HCT116 (cell line): ENCODE data around the gene ITGAD. TPM values are rescaled to one million over a fixed set of nuclear protein-coding genes. Genes with fewer than 3 reads are reported as not detected.

Experiments
- ATAC-seq: fragments of 200-7000 bp; cut with Tn5 transposase; 2 replicates; pipeline ENCODE4 v1.9.1; 2020; ENCODE audit warnings: mild to moderate bottlenecking, moderate library complexity
- BruUV-seq: library from RNA; stranded (reverse); fragments of 400-500 nt; replicated peaks from 2 replicates; lab custom pipeline; 2021; lab: Mats Ljungman, UMichigan
- CTCF ChIA-PET: fragments of 300-600 bp; sonication (Branson Sonifier 250); formaldehyde crosslinking; loops from one replicate; lab custom pipeline; 2021; ENCODE audit warnings: antibody characterized with exemption; lab: Charles Lee
- POLR2A ChIA-PET: fragments of 300-600, 350-600 bp; sonication (Branson Sonifier 250); formaldehyde crosslinking; loops from one replicate; lab custom pipeline; 2021; ENCODE audit warnings: antibody characterized with exemption; lab: Charles Lee
- RAD21 ChIA-PET, 2 experiments: fragments of 300-600 bp; sonication (Branson Sonifier 250); formaldehyde crosslinking; loops; one replicate each; lab custom pipeline; 2023; ENCODE audit warnings: low total read pairs in 2 of 2; ENCODE audit not compliant: uncharacterized antibody in 2 of 2, unreplicated experiment in 2 of 2, low non-redundant PET in 1 of 2; lab: Charles Lee
- DNase-seq: peaks from one replicate; pipeline ENCODE4 v3.0.0-alpha.2; 2010; ENCODE audit warnings: low read depth, low spot score
- H2AFZ ChIP-seq: fragments of 200-600 bp; shearing (Covaris generic), sonication (generic); 2 replicates; pipeline ENCODE4 v1.6.1; 2017; ENCODE audit warnings: low read depth, mixed run types, mixed read lengths, antibody characterized with exemption, low read length; ENCODE audit not compliant: poor library complexity, severe bottlenecking
- H3K27ac ChIP-seq: 2 replicates; pipeline ENCODE4 v1.5.1; 2012; ENCODE audit warnings: low read depth, low read length
- H3K27me3 ChIP-seq: fragments of 200-600 bp; sonication (generic); 2 replicates; pipeline ENCODE4 v1.6.1; 2016; ENCODE audit warnings: mixed run types, low read length, mixed read lengths; ENCODE audit not compliant: insufficient read depth
- H3K36me3 ChIP-seq, 2 experiments: fragments of 200-500 bp in 1 of 2; fragments of 200-600 bp in 1 of 2; sonication (Bioruptor generic) in 1 of 2; sonication (generic) in 1 of 2; 2 replicates each; pipeline versions ENCODE4 v1.5.1 to v1.6.1; 2014 to 2016; ENCODE audit warnings: low read length in 2 of 2, inconsistent platforms in 1 of 2, mixed read lengths in 1 of 2, mixed run types in 1 of 2; ENCODE audit not compliant: insufficient read depth in 2 of 2, control insufficient read depth in 1 of 2
- H3K4me1 ChIP-seq, 2 experiments: fragments of 200-600 bp in 1 of 2; sonication (generic) in 1 of 2; 2 replicates each; pipeline versions ENCODE4 v1.5.1 to v1.6.1; 2012 to 2017; ENCODE audit warnings: low read length in 2 of 2, inconsistent platforms in 1 of 2, mild to moderate bottlenecking in 1 of 2, mixed read lengths in 1 of 2, mixed run types in 1 of 2, moderate library complexity in 1 of 2; ENCODE audit not compliant: insufficient read depth in 2 of 2, control insufficient read depth in 1 of 2
- H3K4me2 ChIP-seq: fragments of 200-600 bp; sonication (generic); 2 replicates; pipeline ENCODE4 v1.6.1; 2017; ENCODE audit warnings: mixed run types, low read length, mixed read lengths
- H3K4me3 ChIP-seq, 2 experiments: fragments of 200-600 bp in 1 of 2; sonication (generic) in 1 of 2; replicated peaks in 1 of 2; 2 replicates each; pipeline ENCODE4 v1.5.1; 2011 to 2016; ENCODE audit warnings: low read length in 2 of 2, control low read depth in 1 of 2, low read depth in 1 of 2, mild to moderate bottlenecking in 1 of 2, mixed read lengths in 1 of 2, mixed run types in 1 of 2
- H3K79me2 ChIP-seq: fragments of 200-600 bp; sonication (generic); 2 replicates; pipeline ENCODE4 v1.6.1; 2017; ENCODE audit warnings: mild to moderate bottlenecking, mixed run types, low read length, moderate library complexity, mixed read lengths; ENCODE audit not compliant: insufficient read depth
- H3K9ac ChIP-seq: fragments of 200-600 bp; sonication (generic); 2 replicates; pipeline ENCODE4 v1.6.1; 2016; ENCODE audit warnings: low read length, mixed read lengths
- H3K9me2 ChIP-seq: fragments of 200-600 bp; sonication (generic), shearing (Covaris generic); 2 replicates; pipeline ENCODE4 v1.6.1; 2017; ENCODE audit warnings: mixed run types, mild to moderate bottlenecking, moderate library complexity; ENCODE audit not compliant: insufficient read depth
- H3K9me3 ChIP-seq, 2 experiments: fragments of 200-500 bp in 1 of 2; fragments of 200-600 bp in 1 of 2; sonication (Bioruptor generic) in 1 of 2; sonication (generic) in 1 of 2; 2 replicates each; pipeline ENCODE4 v1.6.1; 2014 to 2017; ENCODE audit warnings: low read length in 2 of 2, mixed read lengths in 2 of 2, inconsistent platforms in 1 of 2, low read depth in 1 of 2, mild to moderate bottlenecking in 1 of 2, mixed run types in 1 of 2, moderate library complexity in 1 of 2; ENCODE audit not compliant: control insufficient read depth in 1 of 2, insufficient read depth in 1 of 2
- H4K20me1 ChIP-seq: fragments of 200-600 bp; sonication (generic), shearing (Covaris generic); 2 replicates; pipeline ENCODE4 v1.6.1; 2017; ENCODE audit warnings: mixed run types, mild to moderate bottlenecking, moderate library complexity; ENCODE audit not compliant: insufficient read depth
- CEBPB ChIP-seq: IDR thresholded peaks from 2 replicates; pipeline ENCODE4 v1.6.1; 2012; ENCODE audit warnings: low read depth
- EZH2phosphoT487 ChIP-seq: fragments of 200-600 bp; IDR thresholded peaks from 2 replicates; pipeline ENCODE4 v1.6.1; 2018; ENCODE audit warnings: antibody characterized with exemption, borderline replicate concordance
- JUND ChIP-seq: IDR thresholded peaks from 2 replicates; pipeline ENCODE4 v1.6.1; 2012
- MAX ChIP-seq: IDR thresholded peaks from 2 replicates; pipeline ENCODE4 v1.6.1; 2012
- POLR2AphosphoS5 ChIP-seq: IDR thresholded peaks from 2 replicates; pipeline ENCODE4 v1.6.1; 2011; ENCODE audit warnings: mild to moderate bottlenecking, low read depth, low read length, moderate library complexity
- RAD21 ChIP-seq: IDR thresholded peaks from 2 replicates; pipeline ENCODE4 v1.6.1; 2012; ENCODE audit warnings: low read depth, mild to moderate bottlenecking
- REST ChIP-seq: IDR thresholded peaks from 2 replicates; pipeline ENCODE4 v1.6.1; 2012; ENCODE audit warnings: low read depth
- SIN3A ChIP-seq: IDR thresholded peaks from 2 replicates; pipeline ENCODE4 v1.6.1; 2012; ENCODE audit warnings: low read depth
- SP1 ChIP-seq: IDR thresholded peaks from 2 replicates; pipeline ENCODE4 v1.6.1; 2012; ENCODE audit warnings: low read depth
- TCF7L2 ChIP-seq: IDR thresholded peaks from 2 replicates; pipeline ENCODE4 v1.7.0; 2011; ENCODE audit warnings: borderline replicate concordance, inconsistent platforms; ENCODE audit not compliant: insufficient read depth, insufficient read length; ENCODE audit errors: extremely low read depth
- ZNF274 ChIP-seq: fragments of 200-500 bp; sonication (Bioruptor generic); IDR thresholded peaks from 2 replicates; pipeline ENCODE4 v1.6.1; 2014; ENCODE audit warnings: mild to moderate bottlenecking, low read depth, low read length, inconsistent platforms
- intact Hi-C: fragments of 100-400 bp; cut with micrococcal nuclease; formaldehyde crosslinking; loops from 2 replicates; pipeline ENCODE4 v1.10.0; 2022
- total RNA-seq: library from RNA; stranded (reverse); gene quantifications from one replicate; pipeline ENCODE4 v1.2.1, GENCODE V29; 2021; ENCODE audit not compliant: unreplicated experiment
- TF ChIP-seq, protein P1 (sequence below): IDR thresholded peaks from 2 replicates; pipeline ENCODE4 v1.6.1; 2011; ENCODE audit warnings: mild to moderate bottlenecking, low read length, moderate library complexity; ENCODE audit not compliant: insufficient replicate concordance; ENCODE audit errors: extremely low read depth

Gene ITGAD
- total RNA-seq, 1 experiment from 2014 or later: 0.12 TPM

GRCh38 chr16:31423801-31424200 lies 30.7 kb downstream of the ITGAD start:
- Histone ChIP-seq H3K4me2 (no peak overlapping the region), H3K4me1 (no peaks in the 10 kb centered on the region), H3K27ac (no peak overlapping the region), H3K9me2 (no peaks in the 10 kb centered on the region), H3K79me2 (no peaks in the 10 kb centered on the region), H2AFZ (no peak overlapping the region), H3K9ac (no peak overlapping the region), H3K9me3 (no peaks in the 10 kb centered on the region), H3K27me3 (peaks cover 9% of the 10 kb centered on the region; the same call in 1 of the 2 replicates), H3K36me3 (no peaks in the 10 kb centered on the region), H3K4me3 (no peak overlapping the region), H4K20me1 (no peaks in the 10 kb centered on the region)
- TF ChIP-seq REST: no peak
- TF ChIP-seq MAX: no peak
- TF ChIP-seq ZNF274: no peak
- no peak for TF ChIP-seq SIN3A
- no peak for TF ChIP-seq SP1
- TF ChIP-seq CEBPB: no peak
- TF ChIP-seq POLR2AphosphoS5: no peak
- no peak for TF ChIP-seq TCF7L2
- no peak for TF ChIP-seq JUND
- TF ChIP-seq EZH2phosphoT487: no peak
- TF ChIP-seq, protein P1, sequence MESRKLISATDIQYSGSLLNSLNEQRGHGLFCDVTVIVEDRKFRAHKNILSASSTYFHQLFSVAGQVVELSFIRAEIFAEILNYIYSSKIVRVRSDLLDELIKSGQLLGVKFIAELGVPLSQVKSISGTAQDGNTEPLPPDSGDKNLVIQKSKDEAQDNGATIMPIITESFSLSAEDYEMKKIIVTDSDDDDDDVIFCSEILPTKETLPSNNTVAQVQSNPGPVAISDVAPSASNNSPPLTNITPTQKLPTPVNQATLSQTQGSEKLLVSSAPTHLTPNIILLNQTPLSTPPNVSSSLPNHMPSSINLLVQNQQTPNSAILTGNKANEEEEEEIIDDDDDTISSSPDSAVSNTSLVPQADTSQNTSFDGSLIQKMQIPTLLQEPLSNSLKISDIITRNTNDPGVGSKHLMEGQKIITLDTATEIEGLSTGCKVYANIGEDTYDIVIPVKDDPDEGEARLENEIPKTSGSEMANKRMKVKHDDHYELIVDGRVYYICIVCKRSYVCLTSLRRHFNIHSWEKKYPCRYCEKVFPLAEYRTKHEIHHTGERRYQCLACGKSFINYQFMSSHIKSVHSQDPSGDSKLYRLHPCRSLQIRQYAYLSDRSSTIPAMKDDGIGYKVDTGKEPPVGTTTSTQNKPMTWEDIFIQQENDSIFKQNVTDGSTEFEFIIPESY: no peak
- TF ChIP-seq RAD21: no peak
- DNase-seq (no peak), ATAC-seq (no peak)
- no TSS peak for BruUV-seq
- CTCF ChIA-PET: no interaction called here
- POLR2A ChIA-PET: no interaction called here
- intact Hi-C loops: no loop called here
- RAD21 ChIA-PET: no interaction called here
